Neutrophil (primary cell): ENCODE measurements around the gene TENM4.

ENCODE experiments used
- H3K27ac ChIP-seq: fragments of 200-600 bp; sonication (generic); 2 replicates; pipeline ENCODE4 v1.5.1; 2016; ENCODE audit warnings: mild to moderate bottlenecking, moderate library complexity
- H3K27me3 ChIP-seq: fragments of 200-600 bp; sonication (generic); 2 replicates; pipeline ENCODE4 v1.6.0; 2016; ENCODE audit warnings: mild to moderate bottlenecking
- H3K36me3 ChIP-seq: fragments of 200-600 bp; sonication (generic); 2 replicates; pipeline ENCODE4 v1.5.1; 2017
- H3K4me1 ChIP-seq, 2 experiments: fragments of 200-600 bp in 1 of 2; sonication (generic) in 1 of 2; 1 replicate in 1 of 2; 2 replicates in 1 of 2; pipeline versions ENCODE4 v1.5.1 to v1.6.1; 2013 to 2016; ENCODE audit warnings: low read depth in 1 of 2, low read length in 1 of 2, mild to moderate bottlenecking in 1 of 2, moderate library complexity in 1 of 2; ENCODE audit not compliant: control insufficient read depth in 1 of 2, insufficient read depth in 1 of 2
- H3K4me3 ChIP-seq, 2 experiments: fragments of 200-600 bp in 1 of 2; sonication (generic) in 1 of 2; 1 replicate in 1 of 2; 2 replicates in 1 of 2; pipeline ENCODE4 v1.5.1; 2013 to 2016; ENCODE audit warnings: low read depth in 1 of 2, low read length in 1 of 2, mild to moderate bottlenecking in 1 of 2, moderate library complexity in 1 of 2
- H3K9me3 ChIP-seq: fragments of 200-600 bp; sonication (generic); 2 replicates; pipeline ENCODE4 v1.5.1; 2016
- TF ChIP-seq, protein P1 (sequence below): fragments of 200-600 bp; sonication (generic); IDR thresholded peaks from 2 replicates; pipeline ENCODE4 v1.5.1; 2016; ENCODE audit warnings: antibody characterized with exemption

TENM4 gene

DNA sequence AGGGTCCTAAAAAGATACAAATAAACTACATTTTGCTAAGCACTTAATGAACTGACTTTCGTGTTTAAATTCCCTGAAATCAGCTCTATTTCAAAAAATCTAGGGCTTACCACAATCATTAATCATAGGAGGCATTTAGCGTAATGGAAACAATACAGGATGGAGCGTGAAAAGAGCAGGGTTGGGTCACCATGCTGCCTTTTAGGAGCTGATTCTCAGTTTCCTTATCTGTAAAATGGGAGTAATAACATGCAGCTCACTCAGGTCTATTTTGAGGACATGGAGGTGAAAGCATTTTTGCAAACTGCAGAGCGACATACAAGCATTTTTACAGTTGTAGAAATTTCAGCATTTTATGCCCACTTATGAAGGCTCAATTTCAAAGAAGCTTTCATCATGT is 407.0 kb downstream of the TENM4 start:
- H3K36me3 ChIP-seq = no peaks in the 10 kb centered on the region
- no peaks in the 10 kb centered on the region for H3K9me3 ChIP-seq
- H3K4me3 ChIP-seq = no peak overlapping the region
- TF ChIP-seq, protein P1, sequence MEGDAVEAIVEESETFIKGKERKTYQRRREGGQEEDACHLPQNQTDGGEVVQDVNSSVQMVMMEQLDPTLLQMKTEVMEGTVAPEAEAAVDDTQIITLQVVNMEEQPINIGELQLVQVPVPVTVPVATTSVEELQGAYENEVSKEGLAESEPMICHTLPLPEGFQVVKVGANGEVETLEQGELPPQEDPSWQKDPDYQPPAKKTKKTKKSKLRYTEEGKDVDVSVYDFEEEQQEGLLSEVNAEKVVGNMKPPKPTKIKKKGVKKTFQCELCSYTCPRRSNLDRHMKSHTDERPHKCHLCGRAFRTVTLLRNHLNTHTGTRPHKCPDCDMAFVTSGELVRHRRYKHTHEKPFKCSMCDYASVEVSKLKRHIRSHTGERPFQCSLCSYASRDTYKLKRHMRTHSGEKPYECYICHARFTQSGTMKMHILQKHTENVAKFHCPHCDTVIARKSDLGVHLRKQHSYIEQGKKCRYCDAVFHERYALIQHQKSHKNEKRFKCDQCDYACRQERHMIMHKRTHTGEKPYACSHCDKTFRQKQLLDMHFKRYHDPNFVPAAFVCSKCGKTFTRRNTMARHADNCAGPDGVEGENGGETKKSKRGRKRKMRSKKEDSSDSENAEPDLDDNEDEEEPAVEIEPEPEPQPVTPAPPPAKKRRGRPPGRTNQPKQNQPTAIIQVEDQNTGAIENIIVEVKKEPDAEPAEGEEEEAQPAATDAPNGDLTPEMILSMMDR = no peak
- H3K27me3 ChIP-seq = peaks cover 65% of the 10 kb centered on the region
- no peaks in the 10 kb centered on the region for H3K4me1 ChIP-seq
- H3K27ac ChIP-seq = no peak overlapping the region

DNA sequence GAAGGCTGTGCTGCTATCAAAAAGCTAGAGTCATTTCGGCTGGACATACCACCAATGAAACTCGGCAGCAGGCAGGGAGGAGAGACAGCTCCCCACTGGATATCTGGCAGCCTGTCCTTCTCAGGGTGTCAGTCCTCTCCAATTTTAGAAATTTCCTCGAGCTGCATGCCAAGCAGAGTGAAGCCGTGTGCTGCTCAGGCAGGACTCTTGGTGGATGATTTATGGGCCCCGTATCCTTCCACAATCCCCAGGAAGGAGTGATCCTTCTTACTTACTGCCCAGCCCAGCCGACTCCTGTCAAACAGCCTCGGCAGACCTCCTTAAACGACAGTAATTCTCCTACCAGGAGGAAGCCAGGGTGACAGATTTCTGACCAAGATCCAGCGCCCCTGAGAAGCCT is 410.4 kb downstream of the TENM4 start:
- no peaks in the 10 kb centered on the region for H3K9me3 ChIP-seq
- H3K4me1 ChIP-seq = no peaks in the 10 kb centered on the region
- TF ChIP-seq, protein P1 = no peak
- no peak overlapping the region for H3K4me3 ChIP-seq
- peaks cover 88% of the 10 kb centered on the region for H3K27me3 ChIP-seq
- H3K36me3 ChIP-seq = no peaks in the 10 kb centered on the region
- no peak overlapping the region for H3K27ac ChIP-seq

DNA sequence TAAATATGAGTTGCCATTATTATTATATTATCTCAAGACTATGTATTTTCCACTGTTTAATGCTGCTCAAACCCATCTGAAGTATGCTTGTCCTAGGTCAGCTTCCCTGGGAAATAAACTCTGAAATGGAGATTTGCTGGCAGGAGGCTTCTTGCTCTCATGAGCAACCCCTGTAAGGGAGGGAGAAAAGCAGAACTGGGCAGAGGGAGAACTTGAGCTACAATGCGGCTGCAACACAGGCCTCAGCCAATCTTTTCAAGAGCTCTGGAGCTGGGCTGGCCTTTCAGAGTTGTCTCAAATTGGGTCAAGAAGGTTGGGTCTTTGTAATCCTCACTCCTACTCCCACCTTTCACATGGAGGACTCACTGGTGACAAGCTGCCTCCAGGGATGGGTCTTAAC is 412.6 kb downstream of the TENM4 start:
- TF ChIP-seq, protein P1 = no peak
- no peaks in the 10 kb centered on the region for H3K9me3 ChIP-seq
- no peaks in the 10 kb centered on the region for H3K36me3 ChIP-seq
- H3K4me3 ChIP-seq = no peak overlapping the region
- peaks cover 93% of the 10 kb centered on the region for H3K27me3 ChIP-seq
- no peaks in the 10 kb centered on the region for H3K4me1 ChIP-seq
- no peak overlapping the region for H3K27ac ChIP-seq

DNA sequence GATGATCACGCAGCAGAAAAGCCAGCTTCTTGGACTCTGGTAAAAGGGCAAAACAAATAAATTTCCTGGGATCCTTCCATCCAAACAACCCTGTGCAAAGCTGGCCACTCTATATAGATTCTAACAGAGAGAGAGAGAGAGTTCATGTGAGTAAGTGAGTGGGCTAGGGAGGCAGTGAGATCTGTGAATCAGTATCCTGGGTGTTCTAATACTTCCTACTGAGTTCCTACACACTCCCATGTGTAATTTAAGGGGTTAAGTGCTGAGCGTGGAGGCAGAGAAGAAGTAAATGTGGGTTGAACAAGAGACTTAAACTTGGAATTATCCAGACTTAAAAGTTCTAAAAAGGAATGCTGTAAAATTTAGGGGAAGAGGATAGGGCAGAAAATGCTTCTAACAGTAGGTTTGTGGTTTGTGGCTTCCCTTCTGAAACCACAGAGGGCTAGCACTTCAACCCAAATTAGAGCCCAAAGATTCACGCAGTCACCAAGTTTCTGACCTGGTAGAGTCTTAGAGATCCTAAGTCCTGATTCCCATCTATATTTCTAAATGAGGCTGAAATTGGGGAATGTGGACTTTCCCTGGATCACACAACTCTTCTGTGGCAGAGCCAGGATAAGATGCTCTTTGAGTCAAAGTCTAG is 413.9 kb downstream of the TENM4 start:
- H3K27me3 ChIP-seq = peaks cover 80% of the 10 kb centered on the region
- TF ChIP-seq, protein P1 = no peak
- H3K4me1 ChIP-seq = no peaks in the 10 kb centered on the region
- H3K27ac ChIP-seq = no peak overlapping the region
- no peaks in the 10 kb centered on the region for H3K9me3 ChIP-seq
- no peaks in the 10 kb centered on the region for H3K36me3 ChIP-seq
- H3K4me3 ChIP-seq = no peak overlapping the region

DNA sequence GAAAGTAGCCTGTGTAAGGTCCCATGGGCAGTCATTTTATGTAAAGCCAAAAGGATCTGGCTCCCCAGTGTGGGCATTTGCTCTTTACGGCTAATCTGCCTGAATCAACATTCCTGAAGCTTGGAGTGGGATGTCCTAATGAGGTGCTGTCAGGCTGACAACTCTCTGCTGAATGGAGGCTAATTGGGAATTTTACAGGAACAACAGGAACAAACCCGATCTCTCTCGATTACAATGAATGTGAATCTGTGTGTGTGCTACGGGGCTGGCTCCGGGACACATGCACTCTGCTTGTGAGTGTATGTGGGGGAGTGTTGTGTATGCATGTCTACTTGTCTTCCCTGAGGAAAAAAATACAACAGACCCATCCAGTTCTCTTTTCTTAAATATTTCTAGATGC is 415.2 kb downstream of the TENM4 start:
- Histone ChIP-seq H3K36me3 (no peaks in the 10 kb centered on the region), H3K9me3 (no peaks in the 10 kb centered on the region), H3K27ac (no peak overlapping the region), H3K27me3 (peaks cover 78% of the 10 kb centered on the region), H3K4me1 (no peaks in the 10 kb centered on the region), H3K4me3 (no peak overlapping the region)
- TF ChIP-seq, protein P1 = no peak
